OCI-LY7 (cell line): ENCODE data around the gene FAIM2. TPM values are rescaled to one million over a fixed set of nuclear protein-coding genes. Genes with fewer than 3 reads are reported as not detected.

Source experiments
- BruUV-seq: library from RNA; stranded (reverse); fragments of 400-500 nt; replicated peaks from 2 replicates; lab custom pipeline; 2021; lab: Mats Ljungman, UMichigan
- CTCF ChIA-PET: fragments of 300-600 bp; sonication (Branson Sonifier 250); formaldehyde crosslinking; loops from one replicate; lab custom pipeline; 2022; ENCODE audit warnings: antibody characterized with exemption; ENCODE audit not compliant: unreplicated experiment; lab: Charles Lee
- POLR2A ChIA-PET: fragments of 300-600 bp; sonication (Branson Sonifier 250); formaldehyde crosslinking; loops from one replicate; lab custom pipeline; 2022; ENCODE audit warnings: antibody characterized with exemption; lab: Charles Lee
- DNase-seq: peaks from one replicate; pipeline ENCODE4 v3.0.0-alpha.2; 2015; ENCODE audit warnings: low spot score
- H2AFZ ChIP-seq: fragments of 200-600 bp; sonication (generic), shearing (Covaris generic); 2 replicates; pipeline ENCODE4 v1.6.1; 2014; ENCODE audit warnings: mild to moderate bottlenecking, antibody characterized with exemption, low read length, moderate library complexity
- H3K27ac ChIP-seq: fragments of 200-600 bp; sonication (generic); 2 replicates; pipeline ENCODE4 v1.5.1; 2014; ENCODE audit warnings: mixed run types, low read depth, mild to moderate bottlenecking, moderate library complexity, low read length, inconsistent platforms; ENCODE audit not compliant: poor library complexity, severe bottlenecking
- H3K36me3 ChIP-seq: fragments of 200-600 bp; sonication (generic); 2 replicates; pipeline ENCODE4 v1.6.1; 2014; ENCODE audit warnings: mild to moderate bottlenecking, antibody characterized with exemption, low read length, moderate library complexity, mixed read lengths; ENCODE audit not compliant: insufficient read depth
- H3K4me1 ChIP-seq: fragments of 200-600 bp; sonication (generic); 2 replicates; pipeline ENCODE4 v1.5.1; 2014; ENCODE audit warnings: mild to moderate bottlenecking, low read length; ENCODE audit not compliant: insufficient read depth, poor library complexity, severe bottlenecking
- H3K4me2 ChIP-seq: fragments of 200-600 bp; sonication (generic); 2 replicates; pipeline ENCODE4 v1.6.1; 2014; ENCODE audit warnings: mild to moderate bottlenecking, low read length
- H3K4me3 ChIP-seq: fragments of 200-600 bp; sonication (generic); 2 replicates; pipeline ENCODE4 v1.5.1; 2014; ENCODE audit warnings: mild to moderate bottlenecking, low read depth, low read length; ENCODE audit not compliant: poor library complexity, severe bottlenecking
- H3K79me2 ChIP-seq: fragments of 200-600 bp; sonication (generic); 2 replicates; pipeline ENCODE4 v1.6.1; 2016; ENCODE audit warnings: low read depth, mild to moderate bottlenecking, low read length, moderate library complexity, mixed read lengths; ENCODE audit not compliant: insufficient read depth
- H3K9me2 ChIP-seq: fragments of 200-600 bp; sonication (generic); 2 replicates; pipeline ENCODE4 v1.6.1; 2016; ENCODE audit warnings: mild to moderate bottlenecking, low read length, mixed read lengths; ENCODE audit not compliant: insufficient read depth
- H3K9me3 ChIP-seq: fragments of 200-600 bp; sonication (generic); 2 replicates; pipeline ENCODE4 v1.6.1; 2014; ENCODE audit warnings: mild to moderate bottlenecking, mixed run types, low read length, mixed read lengths
- H4K20me1 ChIP-seq: fragments of 200-600 bp; sonication (generic); 2 replicates; pipeline ENCODE4 v1.6.1; 2014; ENCODE audit warnings: mild to moderate bottlenecking, antibody characterized with exemption, low read length, moderate library complexity, mixed read lengths; ENCODE audit not compliant: insufficient read depth
- CTCF ChIP-seq: fragments of 200-600 bp; sonication (generic); conservative IDR thresholded peaks from 2 replicates; pipeline ENCODE4 v1.5.1; 2014; ENCODE audit warnings: mild to moderate bottlenecking, antibody characterized with exemption, low read length, moderate library complexity, mixed read lengths
- EZH2phosphoT487 ChIP-seq: fragments of 200-600 bp; sonication (generic); IDR thresholded peaks from 2 replicates; pipeline ENCODE4 v1.6.1; 2018; ENCODE audit warnings: low read depth, borderline replicate concordance, mild to moderate bottlenecking, mixed run types, antibody characterized with exemption, low read length, moderate library complexity, mixed read lengths
- intact Hi-C: fragments of 100-400 bp; cut with micrococcal nuclease; formaldehyde crosslinking; loops from one replicate; pipeline ENCODE4 v1.10.0; 2022; ENCODE audit not compliant: unreplicated experiment
- total RNA-seq, 2 experiments: library from RNA; depleted of rRNA in 1 of 2; stranded (reverse); fragments of >200 nt in 1 of 2; shearing (Covaris generic) in 1 of 2; gene quantifications; 2 replicates each; pipeline ENCODE4 v1.2.3, GENCODE V29; 2014 to 2022

The FAIM2 gene
- total RNA-seq, 2 experiments from 2014 or later, result 0.10 TPM; not detected in 1

DNA sequence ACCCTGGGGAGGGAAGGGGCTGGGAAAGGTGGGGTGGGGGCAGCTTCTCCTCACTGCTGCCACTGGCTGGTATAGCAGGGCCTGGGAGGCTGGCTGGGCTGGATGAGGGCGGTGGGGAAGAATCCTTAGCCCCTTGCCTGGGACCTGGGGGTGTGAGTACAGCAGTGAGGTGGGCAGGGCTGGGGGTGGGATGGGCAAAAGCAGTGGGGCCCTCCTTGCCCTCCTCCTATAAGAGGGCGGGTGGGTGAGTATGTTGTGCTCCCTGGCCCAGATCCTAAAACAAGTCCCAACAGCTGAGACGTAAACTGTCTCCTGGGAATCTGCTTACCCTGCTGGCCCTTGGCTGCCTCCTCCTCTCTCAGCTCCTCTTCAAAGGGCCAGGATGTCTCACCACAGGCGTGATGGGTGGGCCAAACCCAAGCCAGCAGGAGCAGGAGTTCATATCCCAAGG, 77.7 kb downstream of the FAIM2 start:
- peaks cover 7% of the 10 kb centered on the region; the same call in 1 of the 2 replicates for H3K36me3 ChIP-seq
- H3K79me2 ChIP-seq, result no peaks in the 10 kb centered on the region
- BruUV-seq, result no TSS peak
- no peak for TF ChIP-seq EZH2phosphoT487
- no peak for TF ChIP-seq CTCF
- ChIA-PET CTCF (interaction anchor here (0.5 kb wide), 1 partner anchor 45 kb away, joined by 4 read pairs; no protein-coding TSS in a partner anchor), POLR2A (interaction anchor here (0.5 to 0.6 kb wide), 2 partner anchors 9 to 39 kb away, joined by 3 to 6 read pairs; no protein-coding TSS in a partner anchor)
- no peaks in the 10 kb centered on the region for H3K9me3 ChIP-seq
- no peak overlapping the region for H3K4me3 ChIP-seq
- H3K27ac ChIP-seq, result no peak overlapping the region
- no peaks in the 10 kb centered on the region for H4K20me1 ChIP-seq
- H2AFZ ChIP-seq, result no peak overlapping the region
- H3K4me1 ChIP-seq, result peaks cover 24% of the 10 kb centered on the region
- intact Hi-C loops, result loop anchor here (5.0 kb wide), 1 partner anchor 199 kb away; no protein-coding TSS in a partner anchor
- H3K9me2 ChIP-seq, result no peaks in the 10 kb centered on the region
- no peak for DNase-seq
- no peak overlapping the region for H3K4me2 ChIP-seq

GRCh38 chr12:49825360-49825970, 78.2 kb downstream of the FAIM2 start:
- Histone ChIP-seq H2AFZ (no peak overlapping the region), H3K4me1 (peaks cover 29% of the 10 kb centered on the region), H3K4me2 (no peak overlapping the region), H3K4me3 (no peak overlapping the region), H3K27ac (no peak overlapping the region), H3K9me2 (no peaks in the 10 kb centered on the region), H3K9me3 (no peaks in the 10 kb centered on the region), H4K20me1 (no peaks in the 10 kb centered on the region), H3K79me2 (no peaks in the 10 kb centered on the region), H3K36me3 (peaks cover 7% of the 10 kb centered on the region; the same call in 1 of the 2 replicates)
- no peak for DNase-seq
- TF ChIP-seq EZH2phosphoT487, result no peak
- no peak for TF ChIP-seq CTCF
- no TSS peak for BruUV-seq
- intact Hi-C loops, result loop anchor here (5.0 kb wide), 1 partner anchor 198 kb away; no protein-coding TSS in a partner anchor
- ChIA-PET POLR2A (interaction anchor here (0.5 to 0.6 kb wide), 2 partner anchors 9 to 38 kb away, joined by 3 to 6 read pairs; no protein-coding TSS in a partner anchor), CTCF (interaction anchor here (0.5 kb wide), 1 partner anchor 45 kb away, joined by 4 read pairs; no protein-coding TSS in a partner anchor)

DNA sequence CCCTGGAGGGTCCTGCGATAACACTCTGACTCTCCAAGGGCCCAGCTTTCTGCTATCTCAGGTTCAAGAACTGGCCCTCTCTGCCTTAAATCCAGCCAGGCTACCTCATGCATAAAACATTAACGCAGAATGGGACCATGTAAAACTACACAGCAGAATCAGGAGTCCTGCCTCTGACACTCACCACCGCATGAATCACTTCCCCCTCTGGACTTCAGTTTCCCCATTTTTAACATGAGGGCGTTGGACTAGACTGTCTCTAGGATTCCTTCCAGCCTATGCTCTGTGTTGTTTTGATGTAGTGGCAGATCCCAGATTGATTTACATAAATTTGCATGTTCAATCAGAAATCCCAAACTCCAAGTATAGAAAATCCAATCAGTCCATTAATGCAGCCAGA, 78.8 kb downstream of the FAIM2 start:
- Histone ChIP-seq H3K9me3 (no peaks in the 10 kb centered on the region), H3K4me3 (no peak overlapping the region), H3K36me3 (peaks cover 7% of the 10 kb centered on the region; the same call in 1 of the 2 replicates), H3K79me2 (no peaks in the 10 kb centered on the region), H3K4me2 (no peak overlapping the region), H3K9me2 (no peaks in the 10 kb centered on the region), H3K4me1 (peaks cover 34% of the 10 kb centered on the region), H4K20me1 (no peaks in the 10 kb centered on the region), H2AFZ (no peak overlapping the region), H3K27ac (no peak overlapping the region)
- no TSS peak for BruUV-seq
- intact Hi-C loops, result loop anchor here (5.0 kb wide), 1 partner anchor 198 kb away; no protein-coding TSS in a partner anchor
- POLR2A ChIA-PET, result no interaction called here
- no peak for TF ChIP-seq CTCF
- TF ChIP-seq EZH2phosphoT487, result no peak
- DNase-seq, result no peak
- CTCF ChIA-PET, result no interaction called here
